HG02588 (cell line): Measurements from ENCODE around the gene NMT1.

ENCODE experiments used
- ATAC-seq: cut with Tn5 transposase; IDR thresholded peaks from one replicate; pipeline ENCODE4 v1.9.1; 2021; ENCODE audit warnings: mild to moderate bottlenecking, moderate library complexity; ENCODE audit not compliant: unreplicated experiment

NMT1 gene

GRCh38 chr17:45149037-45149668 is 88.0 kb downstream of the NMT1 start:
- ATAC-seq = no peak

DNA sequence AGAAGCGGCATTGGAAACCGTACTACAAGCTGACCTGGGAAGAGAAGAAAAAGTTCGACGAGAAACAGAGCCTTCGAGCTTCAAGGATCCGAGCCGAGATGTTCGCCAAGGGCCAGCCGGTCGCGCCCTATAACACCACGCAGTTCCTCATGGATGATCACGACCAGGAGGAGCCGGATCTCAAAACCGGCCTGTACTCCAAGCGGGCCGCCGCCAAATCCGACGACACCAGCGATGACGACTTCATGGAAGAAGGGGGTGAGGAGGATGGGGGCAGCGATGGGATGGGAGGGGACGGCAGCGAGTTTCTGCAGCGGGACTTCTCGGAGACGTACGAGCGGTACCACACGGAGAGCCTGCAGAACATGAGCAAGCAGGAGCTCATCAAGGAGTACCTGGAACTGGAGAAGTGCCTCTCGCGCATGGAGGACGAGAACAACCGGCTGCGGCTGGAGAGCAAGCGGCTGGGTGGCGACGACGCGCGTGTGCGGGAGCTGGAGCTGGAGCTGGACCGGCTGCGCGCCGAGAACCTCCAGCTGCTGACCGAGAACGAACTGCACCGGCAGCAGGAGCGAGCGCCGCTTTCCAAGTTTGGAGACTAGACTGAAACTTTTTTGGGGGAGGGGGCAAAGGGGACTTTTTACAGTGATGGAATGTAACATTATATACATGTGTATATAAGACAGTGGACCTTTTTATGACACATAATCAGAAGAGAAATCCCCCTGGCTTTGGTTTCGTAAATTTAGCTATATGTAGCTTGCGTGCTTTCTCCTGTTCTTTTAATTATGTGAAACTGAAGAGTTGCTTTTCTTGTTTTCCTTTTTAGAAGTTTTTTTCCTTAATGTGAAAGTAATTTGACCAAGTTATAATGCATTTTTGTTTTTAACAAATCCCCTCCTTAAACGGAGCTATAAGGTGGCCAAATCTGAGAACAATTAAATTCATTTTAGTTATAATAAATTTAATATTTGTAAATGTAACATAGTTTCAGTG is 88.8 kb downstream of the NMT1 start:
- no peak for ATAC-seq

DNA sequence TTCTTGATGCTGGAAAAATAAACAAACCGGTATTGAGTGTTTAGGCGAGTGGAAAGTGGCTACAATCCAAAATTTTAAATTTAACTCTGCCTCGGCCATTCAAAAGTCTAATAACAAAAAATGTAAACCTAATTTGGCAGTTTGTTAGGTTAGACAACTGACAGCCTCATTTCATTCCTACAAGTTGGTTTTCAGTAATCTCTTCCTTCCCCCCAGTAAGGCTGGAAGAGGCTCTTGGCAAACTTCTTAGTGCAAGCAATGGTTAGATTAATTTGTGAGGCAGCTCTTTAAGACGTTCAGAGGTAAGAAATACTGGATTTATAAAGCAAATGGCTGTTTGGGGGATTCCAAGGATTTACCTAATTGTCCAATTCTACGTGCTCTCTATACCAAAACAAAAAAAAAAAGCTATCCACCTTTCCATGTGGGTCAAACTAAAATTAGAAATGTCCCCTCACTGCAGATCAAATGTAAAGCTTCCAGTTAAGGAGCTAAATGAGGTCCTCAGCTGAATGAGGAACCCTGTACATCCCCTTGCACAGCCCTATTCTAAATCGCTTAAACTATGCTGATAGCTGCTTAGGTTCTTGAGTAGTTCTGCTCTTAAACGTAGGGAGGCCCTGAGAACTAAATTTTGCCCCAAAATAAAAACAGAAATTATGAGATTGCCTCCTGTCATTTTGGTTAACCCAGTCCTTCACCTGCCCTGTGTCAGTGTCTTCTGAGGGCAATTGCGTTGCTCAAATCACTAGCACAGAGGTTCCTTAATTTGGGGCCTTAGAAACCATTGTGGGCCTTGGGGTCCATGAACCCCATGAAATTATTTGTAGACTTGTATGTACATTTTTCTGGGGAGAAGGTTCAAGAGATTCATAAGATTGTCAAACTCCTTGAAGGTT is 90.0 kb downstream of the NMT1 start:
- ATAC-seq = no peak

- ATAC-seq = no peak
Observed at GRCh38 chr17:45155029-45155428, 93.9 kb downstream of the NMT1 start.

DNA sequence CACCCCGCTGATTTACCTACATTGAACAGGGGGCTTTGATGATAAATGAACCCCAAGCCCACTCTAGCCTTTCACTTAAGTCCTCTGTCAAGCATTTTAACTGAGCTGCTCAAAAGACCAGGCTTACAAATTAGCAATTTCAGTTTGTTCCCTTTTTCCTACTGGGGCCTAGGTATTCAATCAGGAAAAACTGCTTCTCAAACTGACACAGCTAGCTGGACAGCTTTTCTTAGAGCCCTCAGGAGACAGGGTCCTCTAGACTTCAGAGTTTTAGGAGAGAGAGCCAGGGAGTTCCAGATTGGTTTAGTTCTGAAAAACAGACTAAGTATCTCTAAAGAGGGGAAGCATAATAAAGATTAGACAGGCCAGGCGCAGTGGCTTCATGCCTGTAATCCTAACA is 94.4 kb downstream of the NMT1 start:
- ATAC-seq = no peak

GRCh38 chr17:45156242-45156641 is 95.1 kb downstream of the NMT1 start:
- ATAC-seq = no peak
